WI38 (cell line): ENCODE measurements around the gene CD82.
A peak's percentile ranks its signal among the peaks of the same experiment; 100 is the strongest.
"Not testable (repeated sequence)": the region's sequence is repeated elsewhere in the genome, so short reads cannot be mapped to it uniquely, and the experiment has no call there.

Experiments
- H3K4me3 ChIP-seq: 2 replicates; pipeline ENCODE4 v1.5.1; 2011; ENCODE audit warnings: low read depth, mild to moderate bottlenecking, control low read depth, low read length
- CTCF ChIP-seq: IDR thresholded peaks from 2 replicates; pipeline ENCODE4 v1.5.1; 2012; ENCODE audit warnings: low read depth, mild to moderate bottlenecking, control low read depth, low read length

Gene CD82

GRCh38 chr11:44657836-44658505, 92.5 kb downstream of the CD82 start:
- H3K4me3 ChIP-seq: no peak overlapping the region
- no peak for TF ChIP-seq CTCF

- 0 out of 2 replicates have a peak, but pooled peaks have one; percentile 7 for TF ChIP-seq CTCF
- H3K4me3 ChIP-seq: no peak overlapping the region
Observed at GRCh38 chr11:44658506-44658850, 93.0 kb downstream of the CD82 start.

- no peak overlapping the region for H3K4me3 ChIP-seq
- no peak for TF ChIP-seq CTCF
Observed at GRCh38 chr11:44659641-44660040, 94.2 kb downstream of the CD82 start.

- H3K4me3 ChIP-seq: not testable (repeated sequence)
Observed at GRCh38 chr11:44660535-44660934, 95.1 kb downstream of the CD82 start.

- TF ChIP-seq CTCF: no peak
- H3K4me3 ChIP-seq: no peak overlapping the region
Observed at GRCh38 chr11:44661311-44661717, 95.9 kb downstream of the CD82 start.
